ENCODE results near the gene RNF213.
"Not testable (repeated sequence)": the region's sequence is repeated elsewhere in the genome, so short reads cannot be mapped to it uniquely, and the experiment has no call there.

RNF213 gene

DNA sequence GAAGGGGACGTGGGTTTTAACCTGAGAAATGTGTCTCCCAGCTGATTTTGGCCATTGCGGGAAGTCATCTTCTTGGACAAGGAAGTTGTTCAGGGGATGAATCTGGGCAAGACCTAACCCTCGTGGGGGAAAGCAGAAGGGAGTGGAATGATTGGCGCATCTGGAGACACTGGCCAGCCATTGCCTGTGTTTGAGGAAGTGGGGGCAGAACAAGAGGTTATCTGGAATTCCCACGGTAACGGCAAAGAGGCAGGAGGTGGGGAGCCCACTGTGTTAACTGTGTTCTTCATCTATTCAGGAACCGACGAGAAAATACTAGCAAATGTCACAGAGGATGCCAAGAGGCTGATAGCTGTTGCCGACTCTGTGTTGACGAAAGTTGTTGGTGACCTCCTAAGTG, 66.9 kb downstream of the RNF213 start:
- no peak for DNase-seq

GRCh38 chr17:80328634-80329380, 68.2 kb downstream of the RNF213 start:
- DNase-seq: no peak

GRCh38 chr17:80329421-80329820, 68.8 kb downstream of the RNF213 start:
- not testable (repeated sequence) for DNase-seq

DNA sequence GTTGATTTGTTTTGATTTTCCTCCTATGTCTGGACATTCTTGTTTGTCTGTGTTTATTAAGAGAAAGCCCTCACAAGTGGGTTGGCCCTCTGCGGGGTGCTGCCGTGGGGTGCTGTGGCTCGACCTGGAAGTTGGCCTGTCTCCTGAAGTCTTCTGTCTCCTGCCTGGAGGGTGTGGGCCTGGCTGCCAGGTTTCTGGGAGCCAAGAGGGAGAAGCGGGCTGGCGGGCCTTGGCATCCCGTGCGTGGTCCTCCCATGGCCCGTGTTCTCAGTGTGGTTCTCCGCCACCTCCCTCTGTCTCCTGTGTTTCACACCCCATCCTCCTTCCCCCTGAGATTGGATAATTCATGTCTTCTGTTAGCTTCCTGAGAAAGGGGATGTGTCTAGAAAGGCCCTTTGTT, 69.6 kb downstream of the RNF213 start:
- DNase-seq: no peak

- not testable (repeated sequence) for DNase-seq
These were observed 70.3 kb downstream of the RNF213 start for GRCh38 chr17:80330938-80331337.

- no peak for DNase-seq
These were observed 71.2 kb downstream of the RNF213 start for GRCh38 chr17:80331820-80332219.

- DNase-seq: no peak
These were observed 76.7 kb downstream of the RNF213 start for GRCh38 chr17:80337195-80337895.

- DNase-seq: no peak
These were observed 78.5 kb downstream of the RNF213 start for GRCh38 chr17:80339118-80339517.

DNA sequence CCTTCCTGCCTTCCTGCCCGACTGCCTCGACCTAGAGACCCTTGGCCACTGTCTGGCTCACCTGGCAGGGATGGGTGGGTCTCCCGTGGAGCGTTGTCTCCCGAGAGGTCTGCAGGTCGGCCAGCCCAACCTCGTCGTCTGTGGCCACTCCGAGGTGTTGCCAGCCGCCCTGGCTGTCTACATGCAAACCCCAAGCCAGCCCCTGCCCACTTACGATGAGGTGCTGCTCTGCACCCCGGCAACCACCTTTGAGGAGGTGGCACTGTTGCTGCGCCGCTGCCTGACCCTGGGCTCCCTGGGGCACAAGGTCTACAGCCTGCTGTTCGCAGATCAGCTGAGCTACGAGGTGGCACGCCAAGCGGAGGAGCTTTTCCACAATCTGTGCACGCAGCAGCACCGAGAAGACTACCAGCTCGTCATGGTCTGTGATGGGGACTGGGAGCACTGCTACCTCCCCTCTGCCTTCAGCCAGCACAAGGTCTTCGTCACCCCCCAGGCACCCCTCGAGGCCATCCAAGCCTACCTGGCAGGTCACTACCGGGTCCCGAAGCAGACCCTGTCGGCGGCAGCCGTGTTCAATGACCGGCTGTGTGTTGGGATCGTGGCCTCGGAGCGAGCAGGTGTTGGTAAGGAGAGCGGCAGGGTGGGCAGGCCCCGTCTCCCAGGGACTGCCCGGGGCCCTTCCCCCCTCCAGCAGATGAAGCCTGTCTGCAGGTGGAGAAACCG, 79.2 kb downstream of the RNF213 start:
- DNase-seq: no peak

- DNase-seq: no peak
These were observed 84.7 kb downstream of the RNF213 start for GRCh38 chr17:80345321-80345720.

DNA sequence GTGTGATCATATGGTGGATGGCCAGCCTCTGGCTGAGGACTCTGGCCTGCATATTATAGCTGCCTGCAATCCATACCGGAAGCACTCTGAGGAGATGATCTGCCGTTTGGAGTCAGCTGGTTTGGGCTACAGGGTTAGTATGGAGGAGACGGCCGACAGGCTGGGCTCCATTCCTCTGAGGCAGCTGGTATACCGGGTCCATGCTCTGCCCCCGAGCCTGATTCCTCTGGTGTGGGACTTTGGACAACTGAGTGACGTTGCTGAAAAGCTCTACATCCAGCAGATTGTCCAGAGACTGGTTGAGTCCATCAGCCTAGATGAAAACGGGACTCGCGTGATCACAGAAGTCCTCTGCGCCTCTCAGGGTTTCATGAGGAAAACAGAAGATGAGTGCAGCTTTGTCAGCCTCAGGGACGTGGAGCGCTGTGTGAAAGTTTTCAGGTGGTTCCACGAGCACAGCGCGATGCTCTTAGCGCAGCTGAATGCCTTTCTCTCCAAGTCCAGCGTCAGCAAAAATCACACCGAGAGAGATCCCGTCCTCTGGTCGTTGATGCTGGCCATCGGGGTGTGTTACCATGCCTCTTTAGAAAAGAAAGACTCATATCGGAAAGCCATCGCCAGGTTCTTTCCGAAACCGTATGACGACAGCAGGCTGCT, 85.3 kb downstream of the RNF213 start:
- DNase-seq: no peak

DNA sequence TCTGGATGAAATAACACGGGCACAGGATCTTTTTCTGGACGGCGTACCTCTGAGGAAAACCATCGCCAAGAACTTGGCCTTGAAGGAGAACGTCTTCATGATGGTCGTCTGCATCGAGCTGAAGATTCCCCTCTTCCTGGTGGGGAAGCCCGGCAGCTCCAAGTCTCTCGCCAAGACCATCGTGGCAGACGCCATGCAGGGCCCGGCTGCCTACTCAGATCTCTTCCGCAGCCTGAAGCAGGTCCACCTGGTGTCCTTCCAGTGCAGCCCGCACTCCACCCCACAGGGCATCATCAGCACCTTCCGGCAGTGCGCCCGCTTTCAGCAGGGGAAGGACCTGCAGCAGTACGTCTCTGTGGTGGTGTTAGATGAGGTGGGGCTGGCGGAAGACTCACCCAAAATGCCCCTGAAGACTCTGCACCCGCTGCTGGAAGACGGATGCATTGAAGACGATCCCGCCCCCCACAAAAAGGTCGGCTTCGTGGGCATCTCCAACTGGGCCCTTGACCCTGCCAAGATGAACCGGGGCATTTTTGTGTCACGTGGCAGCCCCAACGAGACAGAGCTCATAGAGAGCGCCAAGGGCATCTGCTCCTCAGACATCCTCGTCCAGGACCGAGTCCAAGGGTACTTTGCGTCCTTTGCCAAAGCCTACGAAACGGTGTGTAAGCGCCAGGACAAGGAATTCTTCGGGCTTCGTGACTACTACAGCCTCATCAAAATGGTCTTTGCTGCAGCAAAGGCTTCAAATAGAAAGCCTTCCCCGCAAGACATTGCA, 86.0 kb downstream of the RNF213 start:
- DNase-seq: no peak

DNA sequence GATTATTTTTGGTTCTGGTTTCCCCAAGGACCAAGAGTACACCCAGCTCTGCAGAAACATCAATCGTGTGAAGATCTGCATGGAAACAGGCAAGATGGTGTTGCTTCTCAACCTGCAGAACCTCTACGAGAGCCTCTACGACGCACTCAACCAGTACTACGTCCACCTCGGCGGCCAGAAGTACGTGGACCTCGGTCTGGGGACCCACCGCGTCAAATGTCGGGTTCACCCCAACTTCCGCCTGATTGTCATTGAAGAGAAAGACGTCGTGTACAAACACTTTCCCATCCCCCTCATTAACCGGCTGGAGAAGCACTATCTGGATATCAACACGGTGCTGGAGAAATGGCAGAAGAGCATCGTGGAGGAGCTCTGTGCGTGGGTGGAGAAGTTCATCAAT, 86.9 kb downstream of the RNF213 start:
- DNase-seq: no peak

DNA sequence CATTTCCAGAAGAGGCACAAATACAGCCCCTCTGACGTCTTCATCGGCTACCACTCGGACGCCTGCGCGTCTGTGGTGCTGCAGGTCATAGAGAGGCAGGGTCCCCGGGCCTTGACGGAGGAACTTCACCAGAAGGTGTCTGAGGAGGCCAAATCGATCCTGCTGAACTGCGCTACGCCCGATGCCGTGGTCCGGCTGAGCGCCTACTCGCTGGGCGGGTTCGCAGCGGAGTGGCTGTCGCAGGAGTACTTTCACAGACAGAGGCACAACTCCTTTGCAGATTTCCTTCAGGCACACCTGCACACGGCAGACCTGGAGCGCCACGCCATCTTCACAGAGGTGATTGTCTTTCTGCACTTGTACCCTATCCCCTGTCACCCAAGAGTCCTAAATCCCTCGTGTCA, 87.3 kb downstream of the RNF213 start:
- no peak for DNase-seq

DNA sequence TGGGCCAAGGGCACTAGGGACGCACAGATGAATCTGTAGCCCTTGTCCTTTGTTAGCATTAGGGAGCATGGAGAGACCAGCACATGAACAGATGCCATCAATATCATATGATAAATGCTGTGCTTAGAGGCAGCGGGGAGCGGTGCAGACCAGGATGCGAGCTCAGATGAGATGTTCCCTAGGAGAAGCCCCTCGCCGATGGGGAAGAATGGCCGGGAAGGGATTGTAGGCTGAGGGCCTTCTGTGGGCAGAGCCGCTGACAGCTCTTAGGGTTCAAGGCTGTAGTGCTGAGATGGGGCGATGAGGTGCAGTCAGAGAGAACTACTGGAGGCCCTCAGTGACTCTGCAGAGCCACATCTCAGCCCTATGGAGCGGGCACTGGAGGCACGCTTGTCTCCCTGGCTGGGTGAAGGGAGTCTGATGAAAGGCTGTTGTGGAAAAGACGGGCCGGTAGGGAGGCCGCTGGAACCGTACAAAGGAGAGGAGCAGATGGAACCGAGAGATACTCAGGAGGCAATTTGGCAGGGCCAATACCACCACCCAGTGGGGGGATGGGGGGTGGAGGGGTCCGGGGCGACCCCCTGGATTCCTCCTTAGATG, 88.0 kb downstream of the RNF213 start:
- no peak for DNase-seq

- DNase-seq: no peak
These were observed 88.5 kb downstream of the RNF213 start for GRCh38 chr17:80349151-80349651.

DNA sequence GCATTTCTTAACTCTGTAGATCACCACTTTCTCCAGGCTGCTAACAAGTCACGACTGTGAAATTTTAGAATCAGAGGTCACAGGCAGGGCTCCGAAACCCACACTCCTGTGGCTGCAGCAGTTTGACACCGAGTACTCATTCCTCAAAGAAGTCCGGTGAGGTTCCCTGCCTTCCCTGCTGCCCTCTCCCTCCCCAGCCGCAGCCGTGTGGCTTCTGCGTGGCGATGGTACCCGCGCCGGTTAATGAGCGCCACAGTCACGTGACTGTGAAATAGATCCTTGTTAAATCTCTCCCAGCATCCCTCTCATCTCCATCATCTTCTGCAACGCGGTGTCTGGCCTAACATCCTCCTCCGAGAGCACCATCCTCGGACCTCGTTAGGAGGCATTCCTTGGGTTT, 89.1 kb downstream of the RNF213 start:
- DNase-seq: no peak

GRCh38 chr17:80352216-80352895, 91.7 kb downstream of the RNF213 start:
- DNase-seq: no peak

- no peak for DNase-seq
These were observed 92.5 kb downstream of the RNF213 start for GRCh38 chr17:80352991-80353665.

- DNase-seq: no peak
These were observed 93.1 kb downstream of the RNF213 start for GRCh38 chr17:80353718-80354275.

Data from NCI-H187 (cell line).